ENCODE measurements around the gene RNU6-9.
A peak's percentile ranks its signal among the peaks of the same experiment; 100 is the strongest.

The RNU6-9 gene

DNA sequence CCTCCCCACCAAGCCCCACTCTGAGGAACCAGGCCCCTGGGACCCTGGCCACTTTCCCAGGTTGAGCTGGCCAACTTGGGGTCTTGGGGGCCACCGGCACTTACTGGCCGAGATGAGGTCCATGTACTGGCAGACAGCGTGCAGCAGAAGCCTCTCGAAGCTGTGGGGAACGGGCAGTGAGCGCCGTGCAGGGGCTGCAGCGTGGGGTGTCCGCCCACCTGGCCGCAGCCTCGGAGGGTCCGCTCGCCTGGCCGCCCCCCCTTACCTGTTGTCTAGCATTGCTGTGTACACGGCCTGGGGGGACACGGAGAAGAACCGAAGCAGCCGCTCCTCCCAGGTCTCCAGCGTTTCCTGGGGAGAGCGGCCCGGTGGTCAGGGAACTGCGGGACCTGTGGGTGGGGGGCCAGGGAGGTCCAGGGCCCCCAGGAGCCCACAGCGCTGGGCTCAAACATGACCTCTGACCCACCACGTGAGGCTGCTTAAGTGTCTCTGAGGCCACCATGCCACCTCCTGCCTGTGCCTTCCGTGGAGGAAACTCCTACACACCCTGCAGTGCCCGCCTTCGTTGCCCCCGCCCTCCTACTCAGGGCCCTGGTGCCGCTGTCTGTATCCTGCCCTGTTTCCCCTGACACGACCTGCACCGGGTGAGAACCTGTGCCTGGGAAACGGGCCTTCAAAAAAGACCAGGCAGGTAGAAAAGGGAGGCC, 6.2 kb downstream of the RNU6-9 start:
- DNase-seq, result no peak

DNA sequence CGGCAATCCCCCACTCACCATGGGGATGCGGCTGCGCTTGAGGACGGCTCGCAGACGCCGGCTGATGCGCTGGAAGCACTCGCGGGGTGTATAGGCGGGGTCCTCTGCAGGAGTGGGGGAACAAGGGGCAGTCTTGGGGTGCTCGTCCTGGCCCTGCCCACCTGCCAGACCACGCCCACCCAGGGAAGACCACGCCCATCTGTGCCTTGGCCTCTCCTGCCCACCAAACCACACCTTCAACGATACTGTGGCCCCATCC, 6.7 kb downstream of the RNU6-9 start:
- no peak for DNase-seq

DNA sequence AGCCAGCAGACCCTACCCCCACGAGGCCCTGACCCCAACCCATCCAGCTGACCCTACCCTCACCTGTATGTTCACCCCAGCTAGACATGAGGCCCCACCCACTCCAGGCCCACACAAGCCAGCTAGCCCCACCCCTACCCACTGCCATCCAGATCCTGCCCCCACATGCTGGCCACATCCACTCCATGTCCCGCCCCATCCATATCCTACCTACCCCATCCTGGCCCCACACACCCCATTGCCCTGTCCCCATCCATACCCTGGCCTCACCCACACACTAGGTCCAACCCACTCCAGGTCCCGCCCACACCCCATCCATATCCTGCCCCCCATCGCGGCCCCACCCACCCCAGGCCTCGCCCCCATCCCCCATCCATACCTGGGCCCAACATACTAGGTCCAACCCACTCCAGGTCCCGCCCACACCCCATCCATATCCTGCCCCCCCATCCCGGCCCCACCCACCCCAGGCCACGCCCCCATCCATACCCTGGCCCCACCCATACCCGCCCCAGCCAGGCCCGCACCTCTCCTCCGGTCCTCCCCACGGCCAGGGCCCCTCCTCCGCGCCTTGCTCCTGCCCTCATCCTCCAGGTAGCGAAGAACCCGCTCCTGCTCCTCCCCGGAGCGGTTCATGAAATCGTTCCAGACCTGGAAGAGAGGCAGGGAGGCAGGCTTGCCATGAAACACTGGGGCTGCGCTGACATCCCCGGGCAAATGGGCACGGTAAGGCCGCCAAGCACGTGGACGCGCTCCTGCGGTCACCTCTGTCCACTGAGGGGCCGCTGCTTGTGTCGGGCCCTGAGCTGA, 7.2 kb downstream of the RNU6-9 start:
- DNase-seq, result peak; percentile 58

DNA sequence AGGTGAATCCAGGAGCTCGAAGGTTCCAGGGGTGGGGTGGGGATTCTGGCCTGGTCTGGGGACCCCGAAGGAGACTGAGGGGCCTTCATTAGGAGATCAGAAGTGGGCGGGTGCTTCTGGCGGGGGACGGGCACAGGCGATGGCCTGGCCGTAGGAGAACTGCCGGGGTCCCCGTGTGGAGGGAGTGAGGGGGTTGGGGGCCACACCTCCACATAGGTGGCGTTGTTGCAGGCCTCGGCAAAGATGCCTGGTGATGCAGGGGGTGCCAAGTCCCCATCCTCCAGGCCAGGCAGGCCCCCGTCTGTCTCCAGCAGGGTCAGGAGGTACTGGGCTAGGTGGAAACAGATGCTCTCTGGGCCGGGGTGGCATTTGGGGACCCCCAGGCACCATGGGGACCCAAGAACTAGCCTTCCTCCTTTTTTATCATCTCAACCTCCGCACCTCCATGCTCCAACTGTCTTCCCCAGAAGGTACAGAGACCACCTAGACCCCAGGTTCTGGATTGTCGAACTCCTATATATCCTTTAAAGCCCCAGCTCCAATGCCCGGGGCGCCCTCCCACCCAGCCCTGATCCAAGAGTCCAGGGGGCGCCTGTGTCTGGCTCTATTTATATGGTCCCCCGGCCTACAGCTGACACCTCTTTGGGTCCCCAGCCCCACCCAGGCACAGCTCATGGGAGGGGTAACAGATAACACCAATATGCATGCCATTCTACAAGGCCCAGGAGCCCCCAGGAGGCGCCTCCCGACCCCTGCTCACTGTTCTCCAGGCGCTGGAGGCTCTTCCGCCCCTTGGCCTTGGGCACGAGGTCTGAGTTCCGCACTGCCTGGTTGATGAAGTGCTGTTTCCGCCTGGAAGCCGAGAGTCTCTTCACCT, 8.2 kb downstream of the RNU6-9 start:
- DNase-seq, result no peak

DNA sequence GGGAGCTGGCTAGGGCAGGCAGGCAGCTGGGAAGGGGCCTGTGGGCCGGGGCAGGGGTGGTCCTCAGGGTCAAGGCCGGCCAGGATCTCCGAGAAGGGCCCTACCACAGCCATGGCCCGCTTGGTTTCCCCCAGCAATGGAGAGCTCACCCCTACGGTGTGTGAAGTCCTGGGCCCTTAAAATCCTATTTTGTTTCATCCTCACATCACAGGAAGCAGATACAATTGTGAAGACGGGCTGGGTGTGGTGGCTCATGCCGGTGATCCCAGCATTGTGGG, 8.7 kb downstream of the RNU6-9 start:
- no peak for DNase-seq

DNA sequence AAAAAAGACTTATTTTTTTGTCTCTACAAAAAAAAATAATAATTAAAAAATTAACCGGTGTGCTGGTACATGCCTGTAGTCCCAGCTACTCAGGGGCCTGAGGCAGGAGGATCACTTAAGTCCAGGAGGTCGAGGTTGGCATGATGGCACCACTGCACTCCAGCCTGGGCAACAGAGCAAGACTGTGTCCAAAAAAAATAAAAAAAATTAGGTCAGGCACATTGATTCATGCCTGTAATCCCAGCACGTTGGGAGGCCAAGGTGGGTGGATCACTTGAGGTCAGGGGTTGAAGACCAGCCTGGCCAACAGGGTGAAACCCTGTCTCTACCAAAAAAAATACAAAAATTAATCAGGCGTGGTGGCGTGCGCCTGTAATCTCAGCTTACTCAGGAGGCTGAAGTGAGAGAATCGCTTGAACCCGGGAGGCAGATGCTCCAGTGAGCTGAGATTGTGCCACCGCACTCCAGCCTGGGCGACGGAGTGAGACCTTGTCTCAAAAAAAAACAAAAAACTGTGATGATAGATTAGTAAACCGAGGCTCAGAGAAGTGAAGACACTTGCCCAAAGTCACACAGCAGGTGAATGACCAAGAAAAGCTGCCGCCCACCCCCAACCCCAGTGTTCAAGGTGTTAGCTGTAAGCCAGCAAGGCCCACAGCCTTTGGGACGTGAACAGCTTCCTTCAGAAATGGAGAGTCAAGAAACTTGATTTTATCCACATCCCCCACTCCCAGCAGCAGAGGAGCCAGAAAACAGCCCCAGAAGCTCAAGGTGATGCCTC, 9.4 kb downstream of the RNU6-9 start:
- no peak for DNase-seq

DNA sequence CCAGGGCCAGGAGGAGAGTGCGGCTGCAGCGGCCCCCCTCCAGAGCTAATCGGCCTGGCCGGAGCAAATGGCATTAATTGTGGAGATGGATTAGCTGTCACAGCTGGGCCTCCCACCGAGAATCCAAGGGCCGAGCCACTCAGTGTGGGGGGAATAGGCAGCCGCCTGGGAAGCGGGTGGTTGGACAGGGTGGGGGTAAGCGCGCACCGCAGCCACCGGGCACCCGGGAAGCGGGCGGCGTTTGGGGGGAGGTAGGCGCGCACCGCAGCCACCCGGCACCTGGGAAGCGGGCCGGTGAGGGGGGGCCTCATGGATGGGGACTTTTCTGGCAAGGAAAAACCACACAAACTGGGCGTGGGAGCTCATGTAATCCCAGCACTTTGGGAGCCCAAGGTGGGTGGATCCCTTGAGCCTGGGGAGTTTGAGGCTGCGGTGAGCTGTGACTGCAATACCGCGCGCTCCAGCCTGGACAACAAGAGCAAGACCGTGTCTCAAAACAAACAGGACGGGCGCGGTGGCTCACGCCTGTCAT, 10.0 kb downstream of the RNU6-9 start:
- DNase-seq, result no peak

DNA sequence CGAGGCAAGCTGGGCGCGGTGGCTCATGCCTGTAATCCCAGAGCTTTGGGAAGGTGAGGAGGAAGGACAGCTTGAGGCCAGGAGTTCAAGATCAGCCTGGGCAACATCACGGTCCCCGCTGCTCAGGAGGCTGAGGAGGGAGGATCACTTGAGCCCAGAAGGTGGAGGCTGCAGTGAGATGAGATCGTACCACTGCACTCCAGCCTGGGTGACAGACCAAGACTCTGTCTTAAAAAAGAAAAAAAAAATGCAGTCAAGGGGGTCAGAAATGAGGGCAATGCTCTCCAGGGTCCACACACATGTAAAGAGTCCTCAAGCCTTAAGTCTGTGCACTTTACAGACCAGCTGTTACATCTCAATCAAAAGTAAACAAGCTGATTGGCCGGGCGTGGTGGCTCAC, 11.3 kb downstream of the RNU6-9 start:
- no peak for DNase-seq

DNA sequence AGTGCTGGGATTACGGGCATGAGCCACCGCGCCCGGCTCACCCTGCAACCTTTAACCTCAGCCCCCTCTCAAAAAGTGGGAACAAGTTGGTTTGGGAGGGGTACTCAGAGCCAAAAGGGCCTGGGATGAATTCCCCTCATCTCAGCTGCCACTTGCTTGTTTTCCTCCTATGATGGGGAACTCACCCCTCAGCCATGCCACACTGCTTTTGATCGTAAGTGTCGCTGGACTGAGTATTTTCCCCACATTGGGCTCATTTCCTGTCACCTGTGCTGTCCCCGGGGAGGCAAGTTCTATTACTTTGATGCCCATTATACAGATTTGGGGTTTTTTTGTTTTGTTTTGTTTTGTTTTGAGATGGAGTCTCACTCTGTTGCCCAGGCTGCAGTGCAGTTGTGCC, 13.2 kb downstream of the RNU6-9 start:
- DNase-seq, result peak; percentile 39

DNA sequence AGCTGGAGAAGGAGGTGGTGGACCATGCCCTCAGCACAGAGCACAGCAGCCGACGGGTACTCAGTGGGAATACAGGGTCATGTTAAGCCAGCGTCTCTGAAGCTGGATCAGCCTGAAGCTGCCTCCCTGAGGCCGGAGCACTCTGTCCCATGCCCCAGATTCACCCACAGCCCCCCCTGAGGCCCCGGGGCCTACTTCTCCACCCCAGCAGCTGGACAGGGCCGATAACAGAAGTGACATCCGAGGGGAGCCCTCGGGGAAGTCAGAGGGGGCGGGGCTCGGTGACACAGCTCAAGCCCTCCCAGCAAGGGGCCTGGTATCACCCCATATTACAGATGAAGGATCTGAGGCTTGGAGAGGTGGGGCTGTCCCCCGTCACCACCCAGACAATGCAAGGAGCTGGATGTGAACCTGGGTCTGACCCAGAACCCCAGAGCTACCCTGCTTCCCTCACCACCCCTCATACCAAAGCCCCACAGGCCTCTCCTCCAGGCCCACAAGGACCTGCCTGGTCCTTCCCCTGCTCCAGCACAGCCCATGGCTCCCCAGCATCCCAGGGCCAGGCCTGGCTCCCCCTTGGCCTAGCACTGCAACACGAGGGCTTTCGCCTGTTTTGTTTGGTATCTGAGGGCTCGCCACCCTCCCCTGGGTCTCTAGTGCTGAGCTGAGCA, 14.0 kb downstream of the RNU6-9 start:
- peak; percentile 54 for DNase-seq

DNA sequence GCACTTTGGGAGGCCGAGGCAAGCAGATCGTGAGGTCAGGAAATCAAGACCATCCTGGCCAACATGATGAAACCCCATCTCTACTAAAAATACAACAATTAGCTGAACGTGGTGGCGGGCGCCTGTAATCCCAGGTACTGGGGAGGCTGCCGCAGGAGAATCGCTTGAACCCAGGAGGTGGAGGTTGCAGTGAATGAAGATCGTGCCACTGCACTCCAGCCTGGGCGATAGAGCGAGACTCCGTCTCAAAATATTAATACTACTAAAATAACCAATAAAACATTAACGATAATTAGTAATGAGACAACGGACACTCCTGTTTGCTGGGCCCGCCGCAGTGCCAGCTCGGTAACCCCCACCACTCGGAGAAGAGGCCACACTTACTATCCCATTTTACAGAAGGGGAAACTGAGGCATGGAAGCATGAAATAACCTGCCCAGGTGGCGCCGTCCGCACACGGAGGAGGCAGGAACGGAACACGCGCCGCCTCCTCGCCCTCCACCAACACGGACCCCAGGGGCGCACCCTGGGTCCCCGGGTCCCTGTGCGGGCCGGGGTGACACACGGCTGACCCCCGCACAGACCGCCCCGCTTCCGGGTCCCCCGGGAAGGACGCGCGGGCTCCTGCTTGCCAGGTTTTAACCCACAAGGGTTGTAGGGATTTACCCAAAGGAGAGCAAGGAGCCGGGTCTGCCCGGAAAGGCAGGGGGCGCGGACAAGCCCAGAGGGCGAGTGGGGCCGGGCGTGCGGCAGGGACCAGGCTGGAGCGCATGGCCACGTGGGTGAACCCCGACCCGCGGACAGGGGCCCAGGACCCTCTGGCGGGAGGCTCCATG, 18.1 kb downstream of the RNU6-9 start:
- DNase-seq, result no peak

DNA sequence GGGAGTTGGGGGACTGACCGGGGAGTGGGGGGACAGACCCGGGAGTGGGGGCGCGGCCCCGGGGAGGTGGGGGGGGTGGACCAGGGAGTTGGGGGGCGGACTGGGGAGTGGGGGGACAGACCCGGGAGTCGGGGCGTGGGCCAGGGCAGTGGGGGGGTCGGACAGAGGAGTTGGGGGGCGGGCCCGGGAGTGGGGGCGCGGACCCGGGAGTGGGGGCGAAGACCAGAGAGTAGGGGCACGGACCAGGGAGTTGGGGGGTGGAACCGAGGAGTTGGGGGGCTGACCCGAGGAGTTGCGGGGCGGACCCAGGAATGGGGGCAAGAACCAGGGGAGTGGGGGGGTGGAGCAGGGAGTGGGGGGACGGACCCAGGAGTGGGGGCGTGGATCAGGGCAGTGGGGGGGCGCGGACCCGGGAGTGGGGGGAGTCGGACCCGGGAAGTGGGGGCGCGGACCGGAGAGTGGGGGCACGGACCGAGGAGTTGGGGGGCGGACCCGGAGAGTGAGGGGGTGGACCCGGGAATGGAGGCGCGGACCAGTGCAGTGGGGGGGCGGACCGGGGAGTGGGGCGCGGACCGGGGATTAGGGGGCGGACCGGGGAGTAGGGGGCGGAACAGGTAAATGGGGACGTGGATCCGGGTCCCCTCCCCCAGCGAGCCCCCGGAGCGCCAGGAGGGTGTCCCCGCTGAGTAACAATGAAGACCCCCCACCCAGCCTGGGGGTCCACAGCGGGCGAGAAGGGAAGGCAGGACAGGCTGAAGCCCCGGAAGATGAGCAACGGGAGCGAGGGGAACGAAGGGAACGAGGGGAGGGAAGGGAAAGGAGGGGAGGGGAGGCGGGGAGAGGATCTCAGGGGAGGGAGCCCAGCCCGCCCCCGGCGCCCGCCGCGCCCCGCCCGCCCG, 19.1 kb downstream of the RNU6-9 start:
- peak; percentile 73 for DNase-seq

DNA sequence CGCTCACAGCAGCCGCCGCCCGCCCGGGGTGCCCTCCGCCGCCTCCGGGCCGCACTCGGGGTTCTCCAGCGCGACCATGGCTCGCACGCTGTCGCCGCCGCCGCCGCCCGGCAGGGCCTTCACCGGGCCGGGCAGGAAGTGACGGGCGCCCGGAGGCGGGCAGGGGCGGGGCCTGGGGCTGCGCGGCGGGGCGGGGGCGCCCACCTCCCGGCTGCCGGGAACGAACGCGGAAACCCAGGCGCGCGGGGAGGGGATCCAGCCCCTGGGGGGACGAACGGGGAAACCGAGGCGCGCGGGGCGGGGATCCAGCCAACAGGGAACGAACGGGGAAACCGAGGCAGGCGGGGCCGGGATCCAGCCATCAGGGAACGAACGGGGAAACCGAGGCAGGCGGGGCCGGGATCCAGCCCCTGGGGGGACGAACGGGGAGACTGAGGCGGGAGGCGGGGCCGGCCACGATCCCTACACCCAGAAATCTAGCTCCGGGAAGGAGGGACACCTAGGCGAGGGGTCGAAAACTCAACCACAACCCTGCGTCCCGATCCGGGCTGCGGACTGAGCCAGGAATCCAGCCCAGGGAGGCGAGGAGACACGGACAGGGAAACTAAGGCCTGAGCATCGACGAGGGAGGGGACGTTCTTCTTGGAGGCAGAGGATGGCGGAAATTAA, 19.9 kb downstream of the RNU6-9 start, which contains the start of gene R3HDM4:
Gene R3HDM4, minus strand, starts transcription at position 140 of the 669 bp plus-strand sequence. Its CDS starts 62 bp downstream, at position 78.
- DNase-seq, result peak; percentile 92

DNA sequence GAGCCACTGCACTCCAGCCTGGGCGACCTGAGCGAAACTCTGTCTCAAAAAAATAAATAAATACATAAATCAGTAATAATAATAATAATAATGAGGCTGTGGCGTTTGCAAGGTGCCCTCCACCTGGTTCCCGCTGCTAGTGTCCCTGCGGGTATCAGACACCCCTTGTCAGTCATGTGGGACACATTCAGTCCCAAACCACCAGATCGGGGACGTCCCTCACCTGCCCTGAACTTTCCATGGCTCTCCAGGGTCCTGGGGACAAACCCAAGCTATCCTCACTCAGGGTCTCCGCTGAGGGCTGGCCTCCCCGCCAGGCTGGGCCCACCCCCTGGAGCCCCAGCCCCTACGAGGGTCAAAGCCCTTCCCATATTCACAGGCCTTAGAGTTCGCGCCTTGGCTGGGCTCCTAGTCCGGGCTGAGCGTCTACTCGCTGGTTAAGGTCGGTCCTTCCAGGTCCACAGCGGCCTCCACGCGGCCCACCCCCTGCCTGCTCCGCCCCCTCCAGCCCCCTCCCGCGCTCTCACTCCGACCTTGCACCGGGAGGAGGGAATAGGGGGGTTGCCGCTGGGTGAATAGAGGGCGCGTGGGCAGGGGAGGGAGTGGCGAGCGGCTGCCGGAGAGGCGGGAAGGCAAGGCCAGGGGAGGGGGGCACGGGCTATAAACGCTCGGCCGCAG, 23.5 kb downstream of the RNU6-9 start:
- DNase-seq, result peak; percentile 49

DNA sequence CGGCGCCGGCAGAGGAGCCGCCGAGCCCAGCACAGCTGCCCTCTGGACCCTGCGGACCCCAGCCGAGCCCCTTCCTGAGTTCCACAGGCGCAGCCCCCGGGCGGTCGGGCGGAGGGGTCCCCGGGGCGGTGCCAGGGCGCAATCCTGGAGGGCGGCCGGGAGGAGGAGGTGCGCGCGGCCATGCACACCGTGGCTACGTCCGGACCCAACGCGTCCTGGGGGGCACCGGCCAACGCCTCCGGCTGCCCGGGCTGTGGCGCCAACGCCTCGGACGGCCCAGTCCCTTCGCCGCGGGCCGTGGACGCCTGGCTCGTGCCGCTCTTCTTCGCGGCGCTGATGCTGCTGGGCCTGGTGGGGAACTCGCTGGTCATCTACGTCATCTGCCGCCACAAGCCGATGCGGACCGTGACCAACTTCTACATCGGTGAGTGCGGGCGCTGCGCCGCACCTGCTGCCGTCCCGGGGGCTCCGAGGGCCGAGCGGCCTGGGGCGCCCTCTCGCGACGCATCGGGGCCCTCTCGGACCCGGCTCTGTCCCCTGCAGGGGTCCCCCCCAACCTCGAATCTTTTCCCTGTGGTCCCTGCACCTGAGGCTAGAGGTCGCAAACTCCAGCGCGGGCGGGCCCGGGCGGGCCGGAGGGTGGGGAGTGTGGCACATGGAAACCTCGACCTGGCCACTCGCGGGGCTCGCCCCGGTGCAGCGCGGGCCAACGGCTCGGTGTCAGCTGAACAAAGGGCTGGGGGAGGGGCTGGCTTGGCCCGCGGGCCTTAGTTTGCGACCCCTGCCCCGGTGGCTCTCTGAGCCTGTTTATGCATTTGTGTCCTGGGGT, 24.3 kb downstream of the RNU6-9 start, which contains the start of gene KISS1R:
Gene KISS1R, plus strand, starts transcription at position 11 of the 829 bp plus-strand sequence. Its CDS starts 170 bp downstream, at position 181.
- peak; percentile 74 for DNase-seq

DNA sequence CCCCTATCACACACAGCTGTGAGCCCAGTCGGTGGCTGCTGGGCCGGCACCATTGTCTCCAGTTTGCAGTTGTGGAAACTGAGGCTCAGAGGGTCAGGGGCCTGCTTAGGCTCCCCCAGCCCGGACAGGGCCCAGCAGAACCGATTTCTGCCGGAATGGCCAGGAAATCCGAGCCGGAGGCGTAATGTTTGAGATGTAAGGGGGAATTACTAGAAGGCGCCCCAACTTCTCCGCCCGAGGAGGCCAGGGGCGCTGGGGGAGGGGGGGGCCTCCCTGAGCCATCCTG, 24.8 kb downstream of the RNU6-9 start:
- no peak for DNase-seq

DNA sequence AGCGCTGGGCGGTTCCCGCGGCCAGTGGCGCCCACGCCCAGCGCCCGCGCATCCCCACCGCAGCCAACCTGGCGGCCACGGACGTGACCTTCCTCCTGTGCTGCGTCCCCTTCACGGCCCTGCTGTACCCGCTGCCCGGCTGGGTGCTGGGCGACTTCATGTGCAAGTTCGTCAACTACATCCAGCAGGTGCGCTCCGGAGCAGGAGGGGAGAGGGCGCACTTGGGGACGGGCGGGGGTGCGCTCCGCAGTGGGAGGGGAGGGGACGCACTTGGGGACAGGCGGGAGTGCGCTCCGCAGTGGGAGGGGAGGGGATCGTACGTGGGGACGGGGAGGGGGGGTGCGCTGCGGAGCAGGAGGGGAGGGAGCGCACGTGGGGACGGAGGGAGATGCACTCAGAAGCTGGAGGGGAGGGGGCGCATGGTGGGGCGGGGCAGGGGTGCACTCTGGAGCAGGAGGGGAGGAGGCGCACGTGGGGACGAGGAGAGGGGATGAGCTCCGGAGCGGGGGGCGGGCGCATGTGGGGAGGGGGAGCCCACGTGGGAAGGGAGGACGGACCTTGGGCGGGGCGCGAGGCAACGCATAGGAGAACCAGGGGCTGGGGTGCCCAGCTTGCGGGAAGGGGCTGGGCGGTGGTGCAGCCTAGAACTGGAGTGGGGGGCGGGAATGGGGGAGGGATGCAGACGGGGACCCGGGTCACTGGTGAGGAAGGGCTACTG, 25.4 kb downstream of the RNU6-9 start:
- DNase-seq, result peak; percentile 77

Data from CD4-positive, alpha-beta T cell treated with Interleukin-6 for 4 hours (primary cell).